ENCODE measurements around the gene LONRF3. TPM values are rescaled to one million over a fixed set of nuclear protein-coding genes. Genes with fewer than 3 reads are reported as not detected.
"Not testable (repeated sequence)": the region's sequence is repeated elsewhere in the genome, so short reads cannot be mapped to it uniquely, and the experiment has no call there.

Gene LONRF3
- total RNA-seq, 1 experiment from 2014 or later: 13.1 TPM

- BruUV-seq (replicated peaks); intact Hi-C loops (cut with micrococcal nuclease; ENCODE audit: unreplicated experiment); H3K4me3 ChIP-seq (ENCODE audit: low read depth in 2 of 2, low read length in 2 of 2); H3K36me3 ChIP-seq (ENCODE audit: control insufficient read depth, insufficient read depth, low read length); DNase-seq (ENCODE audit: low read depth, low spot score); in situ Hi-C loops (cut with HindIII; ENCODE audit: low pct_unique_long_range_greater_than_20kb, low sequenced_read_pairs); ATAC-seq; H3K4me1 ChIP-seq (ENCODE audit: control insufficient read depth, insufficient read depth, low read length); CTCF ChIA-PET; H3K9me3 ChIP-seq (ENCODE audit: control insufficient read depth, insufficient read depth, low read depth, low read length); POLR2A ChIA-PET; H3K27ac ChIP-seq (ENCODE audit: low read length); H3K27me3 ChIP-seq (ENCODE audit: control insufficient read depth, insufficient read depth, low read length): not testable (repeated sequence)
Observed at GRCh38 chrX:119027960-119028732, 53.7 kb downstream of the LONRF3 start.

- Histone ChIP-seq H3K27me3 (ENCODE audit: control insufficient read depth, insufficient read depth, low read length) (no peaks in the 10 kb centered on the region), H3K27ac (ENCODE audit: low read length) (no peak overlapping the region), H3K36me3 (ENCODE audit: control insufficient read depth, insufficient read depth, low read length) (no peaks in the 10 kb centered on the region), H3K4me3 (ENCODE audit: low read depth in 2 of 2, low read length in 2 of 2) (no peak overlapping the region), H3K4me1 (ENCODE audit: control insufficient read depth, insufficient read depth, low read length) (no peaks in the 10 kb centered on the region; the same call in 1 of the 2 replicates), H3K9me3 (ENCODE audit: control insufficient read depth, insufficient read depth, low read depth, low read length) (no peaks in the 10 kb centered on the region)
- intact Hi-C loops (cut with micrococcal nuclease; ENCODE audit: unreplicated experiment): no loop called here
- ChIA-PET POLR2A (no interaction called here), CTCF (no interaction called here)
- in situ Hi-C loops (cut with HindIII; ENCODE audit: low pct_unique_long_range_greater_than_20kb, low sequenced_read_pairs): no loop called here
- BruUV-seq (replicated peaks): no TSS peak
- DNase-seq (ENCODE audit: low read depth, low spot score) (no peak), ATAC-seq (no peak)
- no peak for TF ChIP-seq CTCF (IDR thresholded peaks at IDR 0.05)
- TF ChIP-seq POLR2AphosphoS5 (IDR thresholded peaks at IDR 0.05; ENCODE audit: low read depth, low read length): no peak
- TF ChIP-seq SIN3A (IDR thresholded peaks at IDR 0.05; ENCODE audit: borderline replicate concordance, insufficient read depth, low read depth, low read length): no peak
- no peak for TF ChIP-seq REST (IDR thresholded peaks at IDR 0.05; ENCODE audit: insufficient read depth in 1 of 2, low read depth in 2 of 2, low read length in 1 of 2)
- TF ChIP-seq TCF7L2 (IDR thresholded peaks at IDR 0.05; ENCODE audit: low read depth, low read length): no peak
Observed at GRCh38 chrX:119028733-119029330, 54.4 kb downstream of the LONRF3 start.

DNA sequence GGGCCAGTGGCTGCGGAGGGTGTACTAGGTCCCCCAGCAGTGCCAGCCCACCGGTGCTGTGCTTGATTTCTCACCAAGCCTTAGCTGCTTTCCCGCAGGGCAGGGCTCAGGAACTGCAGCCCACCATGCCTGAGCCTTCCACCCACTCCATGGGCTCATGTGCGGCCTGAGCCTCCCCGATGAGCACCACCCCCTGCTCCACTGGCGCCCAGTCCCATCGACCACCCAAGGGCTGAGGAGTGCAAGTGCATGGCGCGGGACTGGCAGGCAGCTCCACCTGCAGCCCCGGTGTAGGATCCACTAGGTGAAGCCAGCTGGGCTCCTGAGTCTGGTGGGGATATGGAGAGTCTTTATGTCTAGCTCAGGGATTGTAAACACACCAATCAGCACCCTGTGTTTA is 55.2 kb downstream of the LONRF3 start:
- H3K4me1 ChIP-seq (ENCODE audit: control insufficient read depth, insufficient read depth, low read length); H3K36me3 ChIP-seq (ENCODE audit: control insufficient read depth, insufficient read depth, low read length); ATAC-seq; H3K27ac ChIP-seq (ENCODE audit: low read length); H3K9me3 ChIP-seq (ENCODE audit: control insufficient read depth, insufficient read depth, low read depth, low read length); H3K27me3 ChIP-seq (ENCODE audit: control insufficient read depth, insufficient read depth, low read length); DNase-seq (ENCODE audit: low read depth, low spot score); BruUV-seq (replicated peaks); H3K4me3 ChIP-seq (ENCODE audit: low read depth in 2 of 2, low read length in 2 of 2); in situ Hi-C loops (cut with HindIII; ENCODE audit: low pct_unique_long_range_greater_than_20kb, low sequenced_read_pairs); intact Hi-C loops (cut with micrococcal nuclease; ENCODE audit: unreplicated experiment); CTCF ChIA-PET; POLR2A ChIA-PET: not testable (repeated sequence)
